Measurements from ENCODE around the gene MAP3K5. TPM values are rescaled to one million over a fixed set of nuclear protein-coding genes. Genes with fewer than 3 reads are reported as not detected.
A peak's percentile ranks its signal among the peaks of the same experiment; 100 is the strongest.
"Not testable (repeated sequence)": the region's sequence is repeated elsewhere in the genome, so short reads cannot be mapped to it uniquely, and the experiment has no call there.

The MAP3K5 gene
- total and polyA plus RNA-seq, 12 donors, result 41.9 to 306 (median 215) TPM

DNA sequence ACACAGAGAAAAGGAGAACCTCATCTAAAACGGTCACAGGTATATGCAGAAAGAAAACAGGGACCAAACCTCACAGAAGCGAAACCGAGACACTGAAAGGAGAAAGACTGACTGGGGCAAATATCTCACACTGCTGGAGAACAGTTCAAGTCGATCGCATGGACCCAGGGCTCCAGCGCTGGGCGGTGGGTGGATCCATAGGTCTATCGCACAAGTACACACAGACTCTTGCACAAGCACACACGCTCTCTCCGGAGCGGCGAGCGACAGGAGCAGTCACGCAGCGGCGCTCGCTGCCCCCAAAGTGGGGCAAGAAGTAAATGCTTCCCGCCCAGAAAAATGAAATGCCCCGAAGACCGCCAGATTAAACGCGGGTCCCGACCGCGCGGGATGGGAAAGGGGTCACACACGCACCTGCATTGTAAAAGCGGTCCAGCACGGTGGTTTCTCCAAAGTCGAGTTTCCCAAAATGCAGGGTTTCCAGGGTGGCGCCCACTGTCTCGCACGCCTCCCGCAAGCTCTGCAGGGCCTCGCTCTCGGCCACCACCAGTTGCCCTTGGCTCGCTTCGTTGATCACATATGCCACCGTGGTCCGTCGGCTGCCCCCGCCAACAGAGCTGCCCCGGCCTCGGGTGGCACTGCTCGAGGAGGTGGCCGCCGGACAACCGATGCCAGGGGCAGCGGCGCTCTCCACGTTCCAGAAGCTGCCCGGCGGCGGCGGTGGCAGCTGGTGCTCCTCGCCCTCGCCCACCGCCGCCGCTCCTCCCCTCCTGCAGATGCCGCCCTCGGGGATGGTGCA lies 782 bp downstream of the MAP3K5 start:
- 0 to 2% (median 0%) methylated on average over 10 to 62 of the region's 62 CpGs for whole genome bisulfite sequencing, 4 donors
- no peaks in the 10 kb centered on the region for H3K9me3 ChIP-seq (replicated peaks in 1 of 3)
- intact Hi-C loops (cut with DNase I), result loop anchor here (2.0 kb wide), 1 partner anchor 147 kb away; no protein-coding TSS in a partner anchor
- peaks cover 20 to 36% of the 10 kb centered on the region in 2 donors for H3K4me1 ChIP-seq (replicated peaks in 1 of 2)
- H3K27ac ChIP-seq, result peak overlapping the region; percentile 65 to 97 (median 97)
- H3K4me3 ChIP-seq, result peak overlapping the region; percentile 54 to 96 (median 82)
- peak; percentile 63 to 89 (median 77) for DNase-seq
- no peaks in the 10 kb centered on the region for H3K36me3 ChIP-seq (replicated peaks in 1 of 2)
- TF ChIP-seq, protein P1, sequence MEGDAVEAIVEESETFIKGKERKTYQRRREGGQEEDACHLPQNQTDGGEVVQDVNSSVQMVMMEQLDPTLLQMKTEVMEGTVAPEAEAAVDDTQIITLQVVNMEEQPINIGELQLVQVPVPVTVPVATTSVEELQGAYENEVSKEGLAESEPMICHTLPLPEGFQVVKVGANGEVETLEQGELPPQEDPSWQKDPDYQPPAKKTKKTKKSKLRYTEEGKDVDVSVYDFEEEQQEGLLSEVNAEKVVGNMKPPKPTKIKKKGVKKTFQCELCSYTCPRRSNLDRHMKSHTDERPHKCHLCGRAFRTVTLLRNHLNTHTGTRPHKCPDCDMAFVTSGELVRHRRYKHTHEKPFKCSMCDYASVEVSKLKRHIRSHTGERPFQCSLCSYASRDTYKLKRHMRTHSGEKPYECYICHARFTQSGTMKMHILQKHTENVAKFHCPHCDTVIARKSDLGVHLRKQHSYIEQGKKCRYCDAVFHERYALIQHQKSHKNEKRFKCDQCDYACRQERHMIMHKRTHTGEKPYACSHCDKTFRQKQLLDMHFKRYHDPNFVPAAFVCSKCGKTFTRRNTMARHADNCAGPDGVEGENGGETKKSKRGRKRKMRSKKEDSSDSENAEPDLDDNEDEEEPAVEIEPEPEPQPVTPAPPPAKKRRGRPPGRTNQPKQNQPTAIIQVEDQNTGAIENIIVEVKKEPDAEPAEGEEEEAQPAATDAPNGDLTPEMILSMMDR (IDR thresholded peaks at IDR 0.05), result no peak
- peak in 1 of 2 donors; percentile 70 for TF ChIP-seq POLR2A (IDR thresholded peaks at IDR 0.05)
- no peaks in the 10 kb centered on the region for H3K27me3 ChIP-seq

DNA sequence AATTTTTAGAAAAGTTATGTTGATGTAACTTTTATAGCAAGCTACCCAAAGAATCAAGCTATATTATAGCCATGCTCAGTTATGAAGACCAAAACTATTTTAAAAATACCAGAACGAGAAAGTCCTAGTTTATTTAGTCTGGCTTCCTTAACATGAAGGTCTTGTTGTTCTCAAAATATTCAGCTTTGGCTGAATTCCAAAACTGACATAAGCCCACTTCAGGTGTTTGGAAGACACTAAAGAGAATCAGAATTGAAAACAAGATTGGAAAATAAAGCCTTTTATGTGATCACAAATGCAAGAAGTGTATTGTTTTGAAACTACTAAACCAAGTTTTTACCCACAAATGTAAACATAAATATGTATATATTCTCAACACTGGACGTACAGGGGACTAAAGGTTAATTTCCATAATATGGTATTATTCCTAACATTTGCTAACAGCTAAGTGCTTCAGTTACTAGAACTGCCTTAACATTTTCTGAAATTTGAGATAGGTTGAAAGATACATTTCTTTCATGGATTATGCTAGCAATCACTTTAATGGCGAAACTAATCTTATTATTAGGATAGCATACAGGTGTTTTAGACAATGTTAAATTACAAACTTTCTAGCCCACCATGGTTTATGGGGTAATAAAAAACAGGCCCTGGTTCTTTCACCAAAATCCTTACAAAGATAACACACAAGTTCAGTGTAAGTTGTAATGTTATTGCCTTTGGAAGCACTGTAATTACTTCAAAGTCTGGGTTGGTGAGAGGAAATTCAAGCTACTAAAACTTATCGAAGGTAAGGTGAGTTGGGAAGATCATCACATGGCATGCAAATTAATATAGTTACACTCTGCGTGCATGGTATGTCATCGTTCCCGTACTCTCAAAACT lies 1.6 kb downstream of the MAP3K5 start:
- Histone ChIP-seq H3K4me1 (replicated peaks in 1 of 2) (peaks cover 29 to 45% of the 10 kb centered on the region in 2 donors), H3K9me3 (replicated peaks in 1 of 3) (no peaks in the 10 kb centered on the region), H3K4me3 (peak overlapping the region; percentile 54 to 96 (median 82)), H3K36me3 (replicated peaks in 1 of 2) (no peaks in the 10 kb centered on the region), H3K27me3 (no peaks in the 10 kb centered on the region), H3K27ac (peak overlapping the region; percentile 65 to 97 (median 97))
- intact Hi-C loops (cut with DNase I), result no loop called here
- no peak for DNase-seq
- WGBS, 4 donors, result 6 to 14% (median 8%) methylated on average over 7 of the region's 7 CpGs
- TF ChIP-seq, protein P1 (IDR thresholded peaks at IDR 0.05), result no peak
- no peak for TF ChIP-seq POLR2A (IDR thresholded peaks at IDR 0.05)

DNA sequence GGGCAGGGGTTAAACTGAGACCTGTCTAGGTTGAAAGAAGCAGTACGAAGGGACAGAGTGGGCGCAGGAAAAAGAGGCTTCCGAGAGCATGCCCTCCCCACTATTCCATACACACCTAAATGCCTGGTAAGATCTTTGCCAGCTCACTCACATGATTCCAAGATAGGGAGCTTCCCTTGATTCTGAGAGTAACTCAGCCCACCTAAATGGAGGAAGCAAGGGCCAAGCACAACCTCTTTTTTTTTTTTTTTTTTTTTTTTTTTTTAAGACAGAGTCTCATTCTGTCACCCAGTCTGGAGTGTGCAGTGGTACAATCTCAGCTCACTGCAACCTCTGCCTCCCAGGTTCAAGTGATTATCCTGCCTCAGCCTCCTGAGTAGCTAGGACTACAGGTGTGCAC lies 2.8 kb downstream of the MAP3K5 start:
- H3K36me3 ChIP-seq (replicated peaks in 1 of 2), result not testable (repeated sequence)
- H3K4me3 ChIP-seq, result peak overlapping the region in 2 of 4 donors; percentile 74 to 96
- peaks cover 39 to 57% of the 10 kb centered on the region in 2 donors for H3K4me1 ChIP-seq (replicated peaks in 1 of 2)

DNA sequence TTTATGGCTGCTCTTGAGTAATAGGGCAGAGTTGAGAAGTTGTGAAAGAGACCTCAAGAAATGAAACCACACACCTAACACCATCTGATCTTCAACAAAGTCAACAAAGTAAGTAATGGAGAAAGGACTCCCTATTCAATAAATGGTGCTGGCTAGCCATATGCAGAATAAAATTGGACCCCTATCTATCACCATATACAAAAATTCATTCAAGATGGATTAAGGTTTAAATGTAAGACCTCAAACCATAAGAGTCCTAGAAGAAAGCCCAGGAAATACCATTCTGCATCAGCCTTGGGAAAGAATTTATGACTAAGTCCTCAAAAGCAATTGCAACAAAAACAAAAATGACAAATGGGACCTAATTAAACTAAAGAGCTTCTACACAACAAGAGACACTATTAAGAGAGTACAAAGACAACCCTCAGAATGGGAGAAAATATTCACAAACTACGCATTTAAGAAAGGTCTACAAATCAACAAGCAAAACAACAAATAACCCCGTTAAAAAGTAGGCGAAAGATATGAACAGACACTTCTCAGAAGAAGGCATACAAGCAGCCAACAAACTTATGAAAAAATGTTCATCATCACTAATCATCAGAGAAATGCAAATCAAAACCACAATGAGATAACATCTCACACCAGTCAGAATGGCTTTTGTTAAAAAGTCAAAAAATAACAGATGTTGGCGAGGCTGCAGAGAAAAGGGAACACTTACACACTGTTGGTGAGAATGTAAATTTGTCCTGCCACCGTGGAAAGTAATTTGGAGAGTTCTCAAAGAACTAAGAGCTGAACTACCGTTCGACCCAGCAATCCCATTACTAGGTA lies 4.0 kb downstream of the MAP3K5 start:
- Histone ChIP-seq H3K4me1 (replicated peaks in 1 of 2) (peaks cover 47 to 63% of the 10 kb centered on the region in 2 donors), H3K9me3 (replicated peaks in 1 of 3) (no peaks in the 10 kb centered on the region), H3K27ac (peak overlapping the region; percentile 8 to 97 (median 97)), H3K4me3 (peak overlapping the region in 2 of 4 donors; percentile 5 to 74), H3K36me3 (replicated peaks in 1 of 2) (peaks cover 0 to 4% of the 10 kb centered on the region in 2 donors), H3K27me3 (no peaks in the 10 kb centered on the region)
- no peak for DNase-seq
- intact Hi-C loops (cut with DNase I), result no loop called here
- TF ChIP-seq, protein P1 (IDR thresholded peaks at IDR 0.05), result no peak
- TF ChIP-seq POLR2A (IDR thresholded peaks at IDR 0.05), result peak in 1 of 2 donors; percentile 36
- 31 to 40% (median 35%) methylated on average over 7 of the region's 7 CpGs for WGBS, 4 donors

More for the DNA sequence above, 2.8 kb downstream of the MAP3K5 start:
- H3K27me3 ChIP-seq; DNase-seq; H3K9me3 ChIP-seq (replicated peaks in 1 of 3); intact Hi-C loops (cut with DNase I): not testable (repeated sequence)
- H3K27ac ChIP-seq, result peak overlapping the region; percentile 8 to 97 (median 97)
- 33 to 47% (median 42%) methylated on average over 3 of the region's 3 CpGs for WGBS, 4 donors

Measured in adrenal gland (tissue), 12 donors.